ENCODE results near the gene ALOX15.
"Not testable (repeated sequence)": the region's sequence is repeated elsewhere in the genome, so short reads cannot be mapped to it uniquely, and the experiment has no call there.

ALOX15 gene

DNA sequence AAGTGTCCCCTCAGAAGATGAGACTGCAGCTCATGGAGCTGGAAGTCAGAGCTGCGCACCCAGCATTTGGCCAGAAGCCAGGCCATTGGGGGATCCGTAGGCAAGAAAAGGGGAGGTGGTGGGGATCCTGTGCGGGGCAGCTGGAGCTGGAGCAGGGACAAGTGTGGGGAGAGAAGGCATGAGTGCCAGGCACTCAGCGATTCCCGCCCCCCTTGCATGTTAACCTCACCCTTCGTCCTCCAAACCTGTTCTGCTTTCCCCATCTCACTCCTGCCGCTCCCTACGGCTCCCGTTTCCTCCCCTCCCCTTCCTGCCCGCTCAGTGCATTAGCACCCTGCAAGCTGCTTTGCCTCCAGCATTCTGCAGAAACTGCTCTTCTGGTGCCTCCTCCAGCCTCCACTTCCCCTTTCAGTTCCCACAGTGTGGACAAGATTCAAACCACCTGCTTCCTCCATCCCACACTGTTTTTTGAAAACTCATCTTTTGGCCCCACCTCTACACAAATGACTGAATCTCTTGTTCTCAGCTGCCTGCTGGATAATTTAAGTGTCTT is 5.6 kb downstream of the ALOX15 start:
- H3K4me3 ChIP-seq (ENCODE audit: insufficient read depth, low read depth, low read length, poor library complexity, severe bottlenecking) = no peak overlapping the region
- no peaks in the 10 kb centered on the region for H3K9me3 ChIP-seq (ENCODE audit: control insufficient read depth, low read length)
- no peak for DNase-seq
- H3K27ac ChIP-seq (ENCODE audit: insufficient read depth, low read length, poor library complexity, severe bottlenecking) = no peak overlapping the region
- peaks cover 13% of the 10 kb centered on the region for H3K27me3 ChIP-seq (replicated peaks; ENCODE audit: control insufficient read depth, insufficient read depth, low read length, poor library complexity, severe bottlenecking)
- H3K4me1 ChIP-seq (ENCODE audit: control insufficient read depth, insufficient read depth, low read length, poor library complexity, severe bottlenecking) = peaks cover 3% of the 10 kb centered on the region
- no peaks in the 10 kb centered on the region for H3K36me3 ChIP-seq (ENCODE audit: control insufficient read depth, insufficient read depth, low read length)

DNA sequence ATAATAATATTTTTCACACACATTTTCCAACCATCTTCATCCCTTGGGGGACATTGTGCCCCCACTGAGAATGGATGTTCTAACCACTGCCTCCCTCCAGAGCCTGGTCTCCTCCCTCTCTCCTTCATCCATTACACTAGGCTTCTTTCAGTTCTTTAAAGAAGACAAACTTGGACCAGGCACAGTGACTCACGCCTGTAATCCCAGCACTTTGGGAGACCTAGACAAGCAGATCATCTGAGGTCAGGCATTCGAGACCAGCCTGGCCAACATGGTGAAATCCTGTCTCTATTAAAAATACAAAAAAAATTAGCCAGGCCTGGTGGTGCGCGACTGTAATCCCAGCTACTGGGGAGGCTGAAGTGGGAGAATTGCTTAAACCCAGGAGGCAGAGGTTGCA is 6.5 kb downstream of the ALOX15 start:
- no peak overlapping the region for H3K4me3 ChIP-seq (ENCODE audit: insufficient read depth, low read depth, low read length, poor library complexity, severe bottlenecking)
- no peaks in the 10 kb centered on the region for H3K36me3 ChIP-seq (ENCODE audit: control insufficient read depth, insufficient read depth, low read length)
- no peak for DNase-seq
- H3K9me3 ChIP-seq (ENCODE audit: control insufficient read depth, low read length) = no peaks in the 10 kb centered on the region
- no peak overlapping the region for H3K27ac ChIP-seq (ENCODE audit: insufficient read depth, low read length, poor library complexity, severe bottlenecking)
- H3K4me1 ChIP-seq (ENCODE audit: control insufficient read depth, insufficient read depth, low read length, poor library complexity, severe bottlenecking) = peaks cover 3% of the 10 kb centered on the region
- H3K27me3 ChIP-seq (replicated peaks; ENCODE audit: control insufficient read depth, insufficient read depth, low read length, poor library complexity, severe bottlenecking) = peaks cover 13% of the 10 kb centered on the region

DNA sequence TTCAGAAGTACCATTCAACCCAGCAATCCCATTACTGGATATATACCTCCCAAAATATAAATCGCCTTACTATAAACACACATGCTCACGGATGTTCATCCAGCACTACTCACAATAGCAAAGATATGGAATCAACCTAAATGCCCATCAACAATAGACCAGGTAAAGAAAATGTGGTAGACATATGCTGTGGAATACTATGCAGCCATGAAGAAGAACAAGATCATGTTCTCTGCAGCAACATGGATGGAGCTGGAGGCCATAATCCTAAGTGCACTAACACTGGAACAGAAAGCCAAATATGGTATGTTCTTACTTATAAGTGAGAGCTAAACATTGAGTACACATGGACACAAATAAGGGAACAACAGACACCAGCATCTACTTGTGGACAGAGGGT is 7.8 kb downstream of the ALOX15 start:
- Histone ChIP-seq H3K4me3 (ENCODE audit: insufficient read depth, low read depth, low read length, poor library complexity, severe bottlenecking) (no peak overlapping the region), H3K27me3 (replicated peaks; ENCODE audit: control insufficient read depth, insufficient read depth, low read length, poor library complexity, severe bottlenecking) (peaks cover 8% of the 10 kb centered on the region), H3K27ac (ENCODE audit: insufficient read depth, low read length, poor library complexity, severe bottlenecking) (no peak overlapping the region), H3K4me1 (ENCODE audit: control insufficient read depth, insufficient read depth, low read length, poor library complexity, severe bottlenecking) (no peaks in the 10 kb centered on the region), H3K9me3 (ENCODE audit: control insufficient read depth, low read length) (no peaks in the 10 kb centered on the region), H3K36me3 (ENCODE audit: control insufficient read depth, insufficient read depth, low read length) (no peaks in the 10 kb centered on the region)
- no peak for DNase-seq

DNA sequence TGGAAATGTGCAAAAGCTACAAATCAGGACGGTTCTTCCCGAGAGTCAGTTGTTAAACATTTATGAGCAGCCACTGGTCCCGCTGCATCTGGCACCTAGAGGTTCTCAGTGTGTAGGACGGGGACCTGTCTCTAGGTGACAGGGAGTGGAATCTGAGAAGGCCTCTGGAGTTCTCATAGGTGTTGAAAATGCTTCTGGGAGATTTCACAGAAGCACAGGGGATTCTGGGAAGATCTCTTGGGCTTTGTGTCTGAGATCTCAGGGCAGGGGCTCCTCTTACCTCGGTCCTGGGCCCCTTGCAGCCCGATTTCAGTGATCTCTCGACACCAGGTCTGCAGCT is 8.9 kb downstream of the ALOX15 start:
- Histone ChIP-seq H3K36me3 (ENCODE audit: control insufficient read depth, insufficient read depth, low read length) (no peaks in the 10 kb centered on the region), H3K4me1 (ENCODE audit: control insufficient read depth, insufficient read depth, low read length, poor library complexity, severe bottlenecking) (no peaks in the 10 kb centered on the region), H3K9me3 (ENCODE audit: control insufficient read depth, low read length) (no peaks in the 10 kb centered on the region), H3K27me3 (replicated peaks; ENCODE audit: control insufficient read depth, insufficient read depth, low read length, poor library complexity, severe bottlenecking) (peaks cover 4% of the 10 kb centered on the region), H3K27ac (ENCODE audit: insufficient read depth, low read length, poor library complexity, severe bottlenecking) (no peak overlapping the region), H3K4me3 (ENCODE audit: insufficient read depth, low read depth, low read length, poor library complexity, severe bottlenecking) (no peak overlapping the region)
- DNase-seq = no peak

DNA sequence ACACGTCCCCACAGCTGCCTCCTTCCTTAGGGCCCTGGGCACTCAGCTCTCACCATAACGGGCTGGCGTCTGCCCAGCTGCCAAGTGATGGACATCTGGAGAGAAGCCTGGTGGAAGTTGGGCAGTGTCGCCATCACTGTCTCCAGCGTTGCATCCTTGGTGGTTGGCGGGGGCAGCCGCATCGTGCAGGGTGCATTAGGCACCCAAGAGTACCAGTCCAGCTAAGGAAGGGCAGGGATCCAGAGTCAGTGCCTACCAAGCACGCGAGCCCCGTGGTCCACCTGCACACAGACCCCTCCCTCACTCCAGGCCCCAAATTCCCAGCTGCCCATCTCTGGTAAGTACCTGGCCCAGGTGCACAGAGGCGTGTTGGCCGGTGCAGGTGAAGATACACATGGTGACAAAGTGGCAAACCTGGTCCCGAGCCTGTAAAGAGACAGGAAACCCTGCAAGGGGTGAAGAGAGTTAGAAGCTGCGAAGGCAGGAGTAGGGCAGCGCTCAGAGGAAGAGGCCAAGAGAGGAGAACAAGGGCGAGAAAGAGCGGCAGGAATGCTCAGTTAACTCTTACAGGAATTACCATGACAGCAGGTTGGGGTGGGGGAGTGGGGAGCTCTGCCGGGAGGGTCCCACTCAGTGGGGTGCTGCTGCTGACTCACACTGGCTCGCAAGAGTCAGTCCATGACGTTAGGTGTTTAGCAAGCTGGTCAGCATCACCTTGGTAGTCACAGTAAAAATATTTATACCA is 9.5 kb downstream of the ALOX15 start:
- H3K27me3 ChIP-seq (replicated peaks; ENCODE audit: control insufficient read depth, insufficient read depth, low read length, poor library complexity, severe bottlenecking) = peaks cover 4% of the 10 kb centered on the region
- no peak for DNase-seq

DNA sequence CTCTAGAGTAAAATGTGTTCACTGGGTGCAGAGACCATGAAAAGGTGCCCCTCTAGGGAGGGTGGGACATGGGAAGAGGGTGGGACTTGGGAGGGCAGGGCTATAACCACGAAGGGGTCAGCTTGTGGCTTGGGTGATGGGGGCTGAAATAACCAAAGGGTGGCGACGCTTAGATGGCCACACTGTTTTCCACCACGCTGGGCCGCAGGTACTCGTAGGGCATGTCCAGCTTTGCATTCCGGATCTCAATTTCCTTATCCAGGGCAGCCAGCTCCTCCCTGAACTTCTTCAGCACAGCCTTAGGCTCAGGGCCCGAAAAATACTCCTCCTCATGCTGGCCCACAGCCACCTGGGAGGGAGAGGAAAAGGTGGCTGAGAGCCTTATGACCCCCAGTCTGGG is 10.0 kb downstream of the ALOX15 start:
- Histone ChIP-seq H3K4me1 (ENCODE audit: control insufficient read depth, insufficient read depth, low read length, poor library complexity, severe bottlenecking) (no peaks in the 10 kb centered on the region), H3K27me3 (replicated peaks; ENCODE audit: control insufficient read depth, insufficient read depth, low read length, poor library complexity, severe bottlenecking) (no peaks in the 10 kb centered on the region), H3K9me3 (ENCODE audit: control insufficient read depth, low read length) (no peaks in the 10 kb centered on the region), H3K4me3 (ENCODE audit: insufficient read depth, low read depth, low read length, poor library complexity, severe bottlenecking) (no peak overlapping the region), H3K27ac (ENCODE audit: insufficient read depth, low read length, poor library complexity, severe bottlenecking) (no peak overlapping the region), H3K36me3 (ENCODE audit: control insufficient read depth, insufficient read depth, low read length) (no peaks in the 10 kb centered on the region)
- no peak for DNase-seq

More for the DNA sequence above, 9.5 kb downstream of the ALOX15 start:
- H3K4me3 ChIP-seq (ENCODE audit: insufficient read depth, low read depth, low read length, poor library complexity, severe bottlenecking) = no peak overlapping the region
- H3K4me1 ChIP-seq (ENCODE audit: control insufficient read depth, insufficient read depth, low read length, poor library complexity, severe bottlenecking) = no peaks in the 10 kb centered on the region
- H3K36me3 ChIP-seq (ENCODE audit: control insufficient read depth, insufficient read depth, low read length) = no peaks in the 10 kb centered on the region
- H3K9me3 ChIP-seq (ENCODE audit: control insufficient read depth, low read length) = no peaks in the 10 kb centered on the region
- H3K27ac ChIP-seq (ENCODE audit: insufficient read depth, low read length, poor library complexity, severe bottlenecking) = no peak overlapping the region

DNA sequence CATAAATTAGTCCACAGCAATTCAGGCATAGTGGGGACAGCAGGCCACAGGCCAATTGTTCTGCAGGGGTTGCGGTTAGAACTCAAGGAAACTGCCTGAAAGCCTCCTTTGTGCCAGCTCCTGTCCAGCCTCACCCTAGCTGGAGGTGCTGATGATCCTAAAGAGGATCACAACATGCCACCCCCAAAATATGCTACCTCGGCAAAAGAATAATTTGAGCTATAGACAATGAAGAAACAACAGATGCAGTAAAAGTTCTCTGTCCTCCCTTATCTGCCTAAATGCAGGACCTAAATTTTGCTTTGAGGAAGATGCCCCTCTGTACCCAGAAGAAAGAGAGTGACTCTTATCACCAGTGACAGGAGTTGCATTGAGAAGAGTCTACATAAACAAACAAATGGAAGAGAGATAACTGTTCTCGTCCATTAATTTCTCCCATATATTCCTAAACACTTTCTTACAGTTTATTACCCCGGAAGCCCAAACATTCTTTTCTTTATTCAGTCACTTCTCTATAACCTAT is 14.7 kb downstream of the ALOX15 start:
- no peak overlapping the region for H3K27ac ChIP-seq (ENCODE audit: insufficient read depth, low read length, poor library complexity, severe bottlenecking)
- no peaks in the 10 kb centered on the region for H3K4me1 ChIP-seq (ENCODE audit: control insufficient read depth, insufficient read depth, low read length, poor library complexity, severe bottlenecking)
- H3K36me3 ChIP-seq (ENCODE audit: control insufficient read depth, insufficient read depth, low read length) = no peaks in the 10 kb centered on the region
- H3K9me3 ChIP-seq (ENCODE audit: control insufficient read depth, low read length) = no peaks in the 10 kb centered on the region
- no peak overlapping the region for H3K4me3 ChIP-seq (ENCODE audit: insufficient read depth, low read depth, low read length, poor library complexity, severe bottlenecking)
- DNase-seq = no peak
- no peaks in the 10 kb centered on the region for H3K27me3 ChIP-seq (replicated peaks; ENCODE audit: control insufficient read depth, insufficient read depth, low read length, poor library complexity, severe bottlenecking)

DNA sequence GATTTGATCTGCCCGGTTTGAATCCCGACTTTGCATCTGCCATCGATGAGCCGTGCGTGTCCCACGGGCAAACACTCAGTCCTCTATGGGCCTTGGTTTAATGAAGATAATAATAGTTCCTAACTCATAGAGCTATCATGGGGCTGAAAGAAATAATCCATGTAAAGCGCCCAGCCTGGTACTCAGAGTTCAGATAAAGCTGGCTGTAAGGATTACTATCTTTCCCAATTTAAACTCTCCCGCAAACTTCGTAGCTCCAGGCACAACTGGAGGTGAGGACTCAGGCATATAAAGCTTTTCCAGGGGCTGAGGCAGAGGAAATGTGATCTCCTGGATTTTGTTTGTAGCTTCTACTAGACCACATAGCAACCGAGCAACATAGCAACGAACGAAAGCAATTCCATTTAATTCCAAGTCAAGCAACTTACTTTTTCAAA is 16.3 kb downstream of the ALOX15 start:
- DNase-seq = no peak
- Histone ChIP-seq H3K4me1 (ENCODE audit: control insufficient read depth, insufficient read depth, low read length, poor library complexity, severe bottlenecking) (no peaks in the 10 kb centered on the region), H3K36me3 (ENCODE audit: control insufficient read depth, insufficient read depth, low read length) (no peaks in the 10 kb centered on the region), H3K4me3 (ENCODE audit: insufficient read depth, low read depth, low read length, poor library complexity, severe bottlenecking) (no peak overlapping the region), H3K9me3 (ENCODE audit: control insufficient read depth, low read length) (no peaks in the 10 kb centered on the region), H3K27me3 (replicated peaks; ENCODE audit: control insufficient read depth, insufficient read depth, low read length, poor library complexity, severe bottlenecking) (no peaks in the 10 kb centered on the region), H3K27ac (ENCODE audit: insufficient read depth, low read length, poor library complexity, severe bottlenecking) (no peak overlapping the region)

DNA sequence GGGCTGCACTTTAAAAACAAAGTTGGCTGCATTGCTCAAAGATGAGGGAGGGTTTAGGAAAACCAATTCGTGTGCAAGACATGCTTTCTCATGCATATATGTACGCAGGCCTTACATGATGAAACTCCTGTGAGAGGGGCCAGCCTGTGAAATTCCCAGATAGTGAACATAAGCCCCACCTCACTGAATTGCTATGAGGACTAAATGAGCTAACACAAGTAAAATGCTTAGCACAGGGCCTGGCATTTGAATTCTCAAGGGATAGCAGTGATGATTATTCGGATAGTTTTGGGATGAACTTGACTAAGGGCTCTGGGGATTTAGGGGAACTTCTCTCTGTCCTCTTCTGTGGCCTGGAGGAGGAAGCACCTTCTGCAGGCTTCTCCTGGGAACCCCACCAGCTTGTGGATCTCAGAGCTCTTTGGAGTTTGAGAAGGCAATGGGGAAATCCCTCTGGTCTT is 17.0 kb downstream of the ALOX15 start:
- not testable (repeated sequence) for DNase-seq; H3K9me3 ChIP-seq (ENCODE audit: control insufficient read depth, low read length); H3K36me3 ChIP-seq (ENCODE audit: control insufficient read depth, insufficient read depth, low read length); H3K27ac ChIP-seq (ENCODE audit: insufficient read depth, low read length, poor library complexity, severe bottlenecking); H3K4me1 ChIP-seq (ENCODE audit: control insufficient read depth, insufficient read depth, low read length, poor library complexity, severe bottlenecking); H3K27me3 ChIP-seq (replicated peaks; ENCODE audit: control insufficient read depth, insufficient read depth, low read length, poor library complexity, severe bottlenecking); H3K4me3 ChIP-seq (ENCODE audit: insufficient read depth, low read depth, low read length, poor library complexity, severe bottlenecking)

DNA sequence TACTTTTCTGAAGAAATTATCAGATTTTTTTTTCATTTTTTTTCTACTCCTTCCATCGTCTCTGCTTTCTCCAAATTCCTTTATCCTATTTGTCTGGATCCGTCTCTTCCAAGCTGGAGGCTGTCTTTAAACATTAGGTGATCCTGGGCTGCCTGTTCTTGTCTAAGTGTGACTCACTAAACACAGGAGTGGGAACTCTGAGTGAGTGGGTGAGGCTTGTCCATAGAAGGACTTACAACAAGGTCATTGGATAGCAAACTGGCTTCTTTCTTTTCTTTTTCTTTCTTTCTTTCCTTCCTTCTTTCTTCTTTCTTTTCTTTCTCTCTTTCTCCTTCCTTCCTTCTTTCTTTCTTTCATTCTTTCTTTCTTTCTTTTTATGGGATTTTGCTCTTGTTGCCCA is 18.2 kb downstream of the ALOX15 start:
- H3K27ac ChIP-seq (ENCODE audit: insufficient read depth, low read length, poor library complexity, severe bottlenecking) = no peak overlapping the region

More for the DNA sequence above, 18.2 kb downstream of the ALOX15 start:
- H3K4me3 ChIP-seq (ENCODE audit: insufficient read depth, low read depth, low read length, poor library complexity, severe bottlenecking) = no peak overlapping the region
- no peaks in the 10 kb centered on the region for H3K9me3 ChIP-seq (ENCODE audit: control insufficient read depth, low read length)
- no peaks in the 10 kb centered on the region for H3K4me1 ChIP-seq (ENCODE audit: control insufficient read depth, insufficient read depth, low read length, poor library complexity, severe bottlenecking)
- no peak for DNase-seq
- no peaks in the 10 kb centered on the region for H3K27me3 ChIP-seq (replicated peaks; ENCODE audit: control insufficient read depth, insufficient read depth, low read length, poor library complexity, severe bottlenecking)
- no peaks in the 10 kb centered on the region for H3K36me3 ChIP-seq (ENCODE audit: control insufficient read depth, insufficient read depth, low read length)

Measured in effector memory CD4-positive, alpha-beta T cell (primary cell).